Stimulated activated CD4-positive, alpha-beta T cell treated with anti-CD3 and anti-CD28 coated beads, Interleukin-1b, Interleukin-23, amount 100 ng/mL, for 1 hour (primary cell): Measurements from ENCODE around the gene GSTA1.
"Not testable (repeated sequence)": the region's sequence is repeated elsewhere in the genome, so short reads cannot be mapped to it uniquely, and the experiment has no call there.

Experiments used
- DNase-seq, 2 donors: peaks; one replicate each; pipeline ENCODE4 v3.0.0-alpha.2; 2020; ENCODE audit warnings: low read depth in 2 of 2

GSTA1 gene

GRCh38 chr6:52808660-52809059, 5.0 kb upstream of the GSTA1 start:
- no peak for DNase-seq

- no peak for DNase-seq
Measured at GRCh38 chr6:52802806-52803205, 810 bp downstream of the GSTA1 start.

GRCh38 chr6:52801188-52801841, 2.3 kb downstream of the GSTA1 start:
- DNase-seq = no peak

GRCh38 chr6:52799272-52799671, 4.3 kb downstream of the GSTA1 start:
- DNase-seq = not testable (repeated sequence)

- DNase-seq = not testable (repeated sequence)
Measured at GRCh38 chr6:52794366-52794765, 9.2 kb downstream of the GSTA1 start.

GRCh38 chr6:52790861-52791260, 12.8 kb downstream of the GSTA1 start:
- no peak for DNase-seq

- DNase-seq = not testable (repeated sequence)
Measured at GRCh38 chr6:52789658-52790057, 14.0 kb downstream of the GSTA1 start.

GRCh38 chr6:52788478-52788877, 15.1 kb downstream of the GSTA1 start:
- no peak for DNase-seq

GRCh38 chr6:52787917-52788316, 15.7 kb downstream of the GSTA1 start:
- DNase-seq = no peak

- no peak for DNase-seq
Measured at GRCh38 chr6:52786249-52786956, 17.2 kb downstream of the GSTA1 start.

GRCh38 chr6:52782696-52783274, 20.8 kb downstream of the GSTA1 start:
- not testable (repeated sequence) for DNase-seq

GRCh38 chr6:52782209-52782608, 21.4 kb downstream of the GSTA1 start:
- not testable (repeated sequence) for DNase-seq

- no peak for DNase-seq
Measured at GRCh38 chr6:52779237-52779636, 24.4 kb downstream of the GSTA1 start.

- not testable (repeated sequence) for DNase-seq
Measured at GRCh38 chr6:52776711-52777351, 26.8 kb downstream of the GSTA1 start.

GRCh38 chr6:52769399-52769798, 34.2 kb downstream of the GSTA1 start:
- not testable (repeated sequence) for DNase-seq

- not testable (repeated sequence) for DNase-seq
Measured at GRCh38 chr6:52767658-52768057, 36.0 kb downstream of the GSTA1 start.

- not testable (repeated sequence) for DNase-seq
Measured at GRCh38 chr6:52763322-52763916, 40.2 kb downstream of the GSTA1 start, which contains the start of gene GSTA2. Gene GSTA2 (minus strand): TSS chr6:52763475. CDS start chr6:52757947, 5,528 bp downstream.

- not testable (repeated sequence) for DNase-seq
Measured at GRCh38 chr6:52761673-52762491, 41.7 kb downstream of the GSTA1 start.

GRCh38 chr6:52760105-52760765, 43.4 kb downstream of the GSTA1 start:
- DNase-seq = no peak

GRCh38 chr6:52759085-52759484, 44.5 kb downstream of the GSTA1 start:
- DNase-seq = no peak
